Muscle layer of colon (tissue), 2 donors: ENCODE results near the gene ACTN1.
"Not testable (repeated sequence)": the region's sequence is repeated elsewhere in the genome, so short reads cannot be mapped to it uniquely, and the experiment has no call there.

ENCODE experiments used
- H3K27ac ChIP-seq: one replicate; pipeline ENCODE4 v1.7.0; 2013; ENCODE audit warnings: low read depth, mild to moderate bottlenecking, low read length, moderate library complexity
- H3K27me3 ChIP-seq, 2 donors: one replicate each; pipeline ENCODE4 v1.7.0; 2013; ENCODE audit warnings: low read length in 2 of 2, mild to moderate bottlenecking in 2 of 2; ENCODE audit not compliant: insufficient read depth in 2 of 2, control insufficient read depth in 1 of 2
- H3K36me3 ChIP-seq: one replicate; pipeline ENCODE4 v1.7.0; 2013; ENCODE audit warnings: mild to moderate bottlenecking, low read length; ENCODE audit not compliant: insufficient read depth
- H3K4me1 ChIP-seq: one replicate; pipeline ENCODE4 v1.7.0; 2013; ENCODE audit warnings: mild to moderate bottlenecking, low read length; ENCODE audit not compliant: insufficient read depth
- H3K4me3 ChIP-seq, 2 donors: one replicate each; pipeline ENCODE4 v1.7.0; 2013; ENCODE audit warnings: low read length in 2 of 2, low read depth in 1 of 2, mild to moderate bottlenecking in 1 of 2, moderate library complexity in 1 of 2
- H3K9ac ChIP-seq: one replicate; pipeline ENCODE4 v1.7.0; 2013; ENCODE audit warnings: low read length
- H3K9me3 ChIP-seq: one replicate; pipeline ENCODE4 v1.7.0; 2013; ENCODE audit warnings: mild to moderate bottlenecking, low read length
- donor health status: abdominal sarcoma.
- donor health status: Adenocarcinoma of cecum.

ACTN1 gene

GRCh38 chr14:68862954-68863594 lies 116.0 kb downstream of the ACTN1 start:
- Histone ChIP-seq H3K36me3 (no peaks in the 10 kb centered on the region), H3K4me1 (no peaks in the 10 kb centered on the region), H3K9me3 (no peaks in the 10 kb centered on the region), H3K4me3 (no peak overlapping the region), H3K9ac (no peak overlapping the region), H3K27me3 (no peaks in the 10 kb centered on the region), H3K27ac (no peak overlapping the region)

DNA sequence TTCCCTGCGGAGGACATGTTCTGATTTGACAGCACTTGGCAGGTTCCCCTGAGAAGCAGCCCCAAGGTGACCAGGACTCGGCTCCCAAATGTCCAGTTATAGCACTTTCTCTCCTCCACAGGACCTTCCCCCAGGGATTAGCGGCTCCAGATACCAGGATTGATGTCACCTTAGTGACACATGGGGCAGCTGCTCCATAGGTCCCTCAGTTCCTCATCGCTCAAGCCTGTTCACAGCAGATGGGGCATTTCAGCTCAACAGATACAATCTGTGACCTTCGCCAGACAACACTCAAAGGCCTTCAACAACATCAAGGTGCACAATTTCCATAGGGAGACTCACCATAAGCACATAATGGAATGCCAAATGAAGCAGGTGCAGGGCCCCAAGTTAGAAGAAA lies 118.3 kb downstream of the ACTN1 start:
- Histone ChIP-seq H3K4me1 (peaks cover 9% of the 10 kb centered on the region), H3K9me3 (no peaks in the 10 kb centered on the region), H3K36me3 (no peaks in the 10 kb centered on the region), H3K27ac (no peak overlapping the region), H3K27me3 (no peaks in the 10 kb centered on the region), H3K9ac (no peak overlapping the region), H3K4me3 (no peak overlapping the region)

DNA sequence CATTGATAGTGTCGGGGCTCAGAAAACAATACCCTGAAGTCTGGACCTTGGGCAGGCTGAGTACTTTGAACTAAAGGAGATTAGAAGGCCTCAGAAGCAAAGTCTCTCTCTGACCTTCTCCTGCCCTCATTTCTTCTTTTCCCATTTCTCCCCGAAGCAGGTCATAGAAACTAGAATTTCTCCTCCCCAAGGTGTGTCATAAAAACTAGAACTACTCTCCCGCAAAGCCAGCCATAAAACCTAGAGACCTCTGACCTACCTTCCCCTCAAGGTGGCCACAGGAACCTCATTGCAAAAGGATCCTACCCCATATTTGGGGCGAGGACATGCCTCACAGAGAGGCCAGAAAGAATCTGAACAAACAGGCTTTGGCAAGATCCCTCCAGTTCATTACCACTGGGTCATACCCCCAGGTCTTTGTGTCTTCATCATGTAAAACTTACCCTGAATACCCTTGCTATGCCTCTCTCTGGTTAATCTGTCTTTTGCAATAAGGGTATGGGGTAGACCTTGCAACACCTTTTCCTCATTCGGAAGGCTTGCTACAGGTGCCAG lies 121.5 kb downstream of the ACTN1 start:
- H3K4me1 ChIP-seq, result peaks cover 17% of the 10 kb centered on the region
- no peaks in the 10 kb centered on the region for H3K36me3 ChIP-seq
- no peaks in the 10 kb centered on the region for H3K27me3 ChIP-seq
- H3K4me3 ChIP-seq, result no peak overlapping the region
- H3K9ac ChIP-seq, result no peak overlapping the region
- no peaks in the 10 kb centered on the region for H3K9me3 ChIP-seq
- H3K27ac ChIP-seq, result no peak overlapping the region

DNA sequence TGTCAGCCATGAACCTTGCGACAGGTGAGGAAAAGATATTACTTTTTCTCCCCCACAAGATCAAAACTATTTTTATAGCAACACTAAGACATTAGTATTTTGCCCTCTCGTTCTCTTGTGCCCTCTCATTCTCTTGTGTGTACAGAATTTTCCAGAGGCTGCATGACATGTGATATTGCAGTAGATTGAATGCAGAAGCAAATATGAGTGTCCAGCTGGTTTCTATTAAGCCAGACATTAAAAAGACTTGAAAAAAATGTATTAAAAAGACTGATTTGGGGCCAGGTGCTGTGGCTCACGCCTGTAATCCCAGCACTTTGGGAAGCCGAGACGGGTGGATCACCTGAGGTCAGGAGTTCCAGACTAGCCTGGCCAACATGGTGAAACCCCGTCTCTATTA lies 122.5 kb downstream of the ACTN1 start:
- Histone ChIP-seq H3K27ac (no peak overlapping the region), H3K4me3 (no peak overlapping the region), H3K9ac (no peak overlapping the region), H3K27me3 (no peaks in the 10 kb centered on the region), H3K9me3 (no peaks in the 10 kb centered on the region), H3K4me1 (peaks cover 17% of the 10 kb centered on the region), H3K36me3 (no peaks in the 10 kb centered on the region)

- Histone ChIP-seq H3K4me1 (peaks cover 21% of the 10 kb centered on the region), H3K27ac (no peak overlapping the region), H3K27me3 (no peaks in the 10 kb centered on the region)
Measured at GRCh38 chr14:68854421-68854820, 124.7 kb downstream of the ACTN1 start.

GRCh38 chr14:68853749-68854148 lies 125.4 kb downstream of the ACTN1 start:
- no peaks in the 10 kb centered on the region for H3K9me3 ChIP-seq
- H3K9ac ChIP-seq, result no peak overlapping the region
- no peak overlapping the region for H3K4me3 ChIP-seq
- no peaks in the 10 kb centered on the region for H3K27me3 ChIP-seq
- peak overlapping the region; percentile 50 for H3K27ac ChIP-seq
- peaks cover 21% of the 10 kb centered on the region for H3K4me1 ChIP-seq
- no peaks in the 10 kb centered on the region for H3K36me3 ChIP-seq

More at GRCh38 chr14:68854421-68854820, 124.7 kb downstream of the ACTN1 start:
- H3K9ac ChIP-seq, result no peak overlapping the region
- H3K4me3 ChIP-seq, result no peak overlapping the region
- H3K9me3 ChIP-seq, result no peaks in the 10 kb centered on the region
- no peaks in the 10 kb centered on the region for H3K36me3 ChIP-seq

DNA sequence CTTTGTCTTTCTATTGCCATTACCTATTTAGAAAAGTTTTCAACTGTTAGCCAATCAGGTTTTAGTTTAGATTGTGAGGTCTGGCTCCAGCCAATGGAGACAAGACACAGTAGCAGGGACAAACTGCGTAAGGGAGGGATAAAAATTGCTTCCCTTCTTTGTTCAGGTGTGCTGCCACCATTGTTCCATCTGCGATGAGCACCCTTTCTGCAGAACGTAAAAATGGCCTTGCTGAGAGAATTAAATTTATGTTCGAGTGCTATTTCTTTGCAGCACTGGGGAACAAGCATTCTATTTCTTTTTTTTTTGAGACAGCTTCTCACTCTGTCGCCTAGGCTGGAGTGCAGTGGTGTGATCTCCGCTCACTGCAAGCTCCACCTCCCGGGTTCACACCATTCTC lies 126.6 kb downstream of the ACTN1 start:
- H3K27me3 ChIP-seq, H3K9ac ChIP-seq, H3K36me3 ChIP-seq, H3K27ac ChIP-seq, H3K9me3 ChIP-seq, H3K4me3 ChIP-seq: not testable (repeated sequence)
- H3K4me1 ChIP-seq, result peaks cover 21% of the 10 kb centered on the region

DNA sequence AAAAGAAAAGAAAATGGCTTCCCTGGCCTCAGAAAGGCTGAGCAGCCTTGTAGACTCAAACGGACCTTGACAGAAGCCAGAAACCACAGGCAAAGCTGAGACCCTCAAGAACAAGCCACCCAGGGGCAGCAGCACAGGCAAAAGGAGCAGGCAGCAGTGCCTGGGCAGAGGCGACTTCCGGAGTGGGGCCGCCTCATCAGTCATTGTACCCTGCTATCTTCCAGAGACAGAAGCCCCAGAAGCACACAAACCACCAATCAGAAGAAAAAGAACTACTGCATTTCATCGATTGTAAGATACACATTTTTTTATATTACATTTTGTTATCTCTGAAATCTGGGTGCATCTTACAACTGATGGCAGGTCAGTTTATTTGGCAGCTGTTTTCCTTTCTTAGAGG lies 128.0 kb downstream of the ACTN1 start:
- Histone ChIP-seq H3K4me3 (no peak overlapping the region), H3K4me1 (peaks cover 14% of the 10 kb centered on the region), H3K9me3 (no peaks in the 10 kb centered on the region), H3K9ac (no peak overlapping the region), H3K36me3 (no peaks in the 10 kb centered on the region), H3K27me3 (no peaks in the 10 kb centered on the region), H3K27ac (no peak overlapping the region)

- Histone ChIP-seq H3K4me1 (peaks cover 12% of the 10 kb centered on the region), H3K9ac (no peak overlapping the region), H3K27ac (no peak overlapping the region), H3K36me3 (no peaks in the 10 kb centered on the region), H3K4me3 (no peak overlapping the region), H3K9me3 (no peaks in the 10 kb centered on the region), H3K27me3 (no peaks in the 10 kb centered on the region)
Measured at GRCh38 chr14:68849416-68849815, 129.7 kb downstream of the ACTN1 start.

- Histone ChIP-seq H3K27ac (no peak overlapping the region), H3K9ac (no peak overlapping the region), H3K9me3 (no peaks in the 10 kb centered on the region), H3K4me3 (no peak overlapping the region), H3K36me3 (no peaks in the 10 kb centered on the region), H3K27me3 (no peaks in the 10 kb centered on the region), H3K4me1 (peaks cover 10% of the 10 kb centered on the region)
Measured at GRCh38 chr14:68848253-68848652, 130.8 kb downstream of the ACTN1 start.

DNA sequence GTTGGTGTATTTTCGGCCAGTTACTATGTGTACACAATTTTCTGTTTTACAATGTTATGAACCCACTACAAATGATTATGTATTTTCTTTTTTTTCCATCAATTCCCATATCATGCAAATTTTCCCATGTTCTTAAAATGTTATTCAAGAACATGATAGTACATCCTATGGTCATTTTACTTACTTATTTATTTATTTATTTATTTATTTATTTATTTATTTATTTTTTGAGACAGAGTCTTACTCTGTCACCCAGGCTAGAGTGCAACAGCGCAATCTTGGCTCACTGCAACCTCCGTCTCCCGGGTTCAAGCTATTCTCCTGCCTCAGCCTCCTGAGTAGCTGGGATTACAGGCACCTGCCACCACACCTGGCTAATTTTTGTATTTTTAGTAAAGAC lies 131.5 kb downstream of the ACTN1 start:
- H3K9me3 ChIP-seq, H3K36me3 ChIP-seq, H3K27ac ChIP-seq, H3K4me3 ChIP-seq, H3K27me3 ChIP-seq, H3K9ac ChIP-seq: not testable (repeated sequence)
- H3K4me1 ChIP-seq, result peaks cover 16% of the 10 kb centered on the region

GRCh38 chr14:68846466-68846865 lies 132.6 kb downstream of the ACTN1 start:
- no peaks in the 10 kb centered on the region for H3K27me3 ChIP-seq
- no peaks in the 10 kb centered on the region for H3K36me3 ChIP-seq
- peaks cover 27% of the 10 kb centered on the region for H3K4me1 ChIP-seq
- no peak overlapping the region for H3K4me3 ChIP-seq
- H3K9me3 ChIP-seq, result no peaks in the 10 kb centered on the region
- no peak overlapping the region for H3K27ac ChIP-seq
- no peak overlapping the region for H3K9ac ChIP-seq
